IPS-18c (cell line): ENCODE measurements around the gene OR5B12.

ENCODE experiments used
- H3K4me3 ChIP-seq: 2 replicates; pipeline ENCODE4 v1.7.0; 2013; ENCODE audit warnings: low read depth, mild to moderate bottlenecking, low read length, moderate library complexity; ENCODE audit not compliant: insufficient read depth
- H3K9me3 ChIP-seq: one replicate; pipeline ENCODE4 v1.6.1; 2013; ENCODE audit warnings: mild to moderate bottlenecking, low read length, moderate library complexity; ENCODE audit not compliant: control insufficient read depth, insufficient read depth

Gene OR5B12

GRCh38 chr11:58392746-58393145 lies 49.3 kb downstream of the OR5B12 start:
- Histone ChIP-seq H3K9me3 (no peaks in the 10 kb centered on the region), H3K4me3 (no peak overlapping the region)

GRCh38 chr11:58391879-58392278 lies 50.2 kb downstream of the OR5B12 start:
- no peaks in the 10 kb centered on the region for H3K9me3 ChIP-seq
- H3K4me3 ChIP-seq = no peak overlapping the region

GRCh38 chr11:58390551-58391063 lies 51.4 kb downstream of the OR5B12 start:
- no peak overlapping the region for H3K4me3 ChIP-seq
- no peaks in the 10 kb centered on the region for H3K9me3 ChIP-seq
